GM19452 (cell line): ENCODE measurements around the gene ITM2B.
"Not testable (repeated sequence)": the region's sequence is repeated elsewhere in the genome, so short reads cannot be mapped to it uniquely, and the experiment has no call there.

Experiments used
- ATAC-seq: cut with Tn5 transposase; IDR thresholded peaks from one replicate; pipeline ENCODE4 v1.9.1; 2021; ENCODE audit not compliant: unreplicated experiment

Gene ITM2B

GRCh38 chr13:48222358-48223301 is 10.4 kb upstream of the ITM2B start:
- no peak for ATAC-seq

- no peak for ATAC-seq
These were observed 8.3 kb upstream of the ITM2B start for GRCh38 chr13:48224701-48225100.

DNA sequence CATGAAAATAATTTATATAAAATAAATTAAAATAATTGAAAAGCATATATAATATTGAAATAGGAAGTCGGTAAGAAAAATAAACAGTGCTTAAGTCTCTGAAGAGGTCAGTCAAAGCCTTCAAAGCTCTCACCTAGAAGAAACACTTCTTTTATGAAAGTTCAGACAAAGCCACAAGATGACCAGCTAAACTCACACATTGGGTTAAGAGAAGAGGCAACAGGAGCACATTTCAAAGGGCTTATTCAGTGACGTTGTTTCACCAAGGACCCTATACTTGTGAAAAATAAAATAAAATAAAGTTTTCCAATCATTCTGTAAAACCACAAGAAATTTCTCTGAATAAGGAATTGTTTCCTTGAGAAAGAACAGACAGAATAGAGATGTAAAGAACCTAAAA is 2.5 kb upstream of the ITM2B start:
- no peak for ATAC-seq

DNA sequence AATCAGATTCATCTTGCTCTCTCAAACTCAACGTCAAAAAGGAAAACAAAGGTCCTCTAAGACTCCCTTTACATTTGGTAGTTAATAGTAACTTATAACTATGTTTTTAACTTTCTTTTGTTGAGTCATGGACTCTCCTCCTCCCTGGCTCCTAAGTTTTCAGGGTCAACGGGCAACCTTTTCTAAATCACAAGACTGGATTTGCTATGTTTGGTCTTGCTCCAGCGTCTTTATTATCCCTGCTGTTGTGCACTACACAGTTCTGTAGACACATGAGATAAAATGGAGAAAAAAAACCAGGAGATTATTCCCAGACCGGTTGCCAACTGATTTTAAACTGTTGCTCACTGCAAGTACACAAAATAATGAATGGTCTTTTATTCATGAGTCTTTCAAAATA is 1.9 kb upstream of the ITM2B start:
- no peak for ATAC-seq

GRCh38 chr13:48231933-48232332 is 1.1 kb upstream of the ITM2B start:
- no peak for ATAC-seq

DNA sequence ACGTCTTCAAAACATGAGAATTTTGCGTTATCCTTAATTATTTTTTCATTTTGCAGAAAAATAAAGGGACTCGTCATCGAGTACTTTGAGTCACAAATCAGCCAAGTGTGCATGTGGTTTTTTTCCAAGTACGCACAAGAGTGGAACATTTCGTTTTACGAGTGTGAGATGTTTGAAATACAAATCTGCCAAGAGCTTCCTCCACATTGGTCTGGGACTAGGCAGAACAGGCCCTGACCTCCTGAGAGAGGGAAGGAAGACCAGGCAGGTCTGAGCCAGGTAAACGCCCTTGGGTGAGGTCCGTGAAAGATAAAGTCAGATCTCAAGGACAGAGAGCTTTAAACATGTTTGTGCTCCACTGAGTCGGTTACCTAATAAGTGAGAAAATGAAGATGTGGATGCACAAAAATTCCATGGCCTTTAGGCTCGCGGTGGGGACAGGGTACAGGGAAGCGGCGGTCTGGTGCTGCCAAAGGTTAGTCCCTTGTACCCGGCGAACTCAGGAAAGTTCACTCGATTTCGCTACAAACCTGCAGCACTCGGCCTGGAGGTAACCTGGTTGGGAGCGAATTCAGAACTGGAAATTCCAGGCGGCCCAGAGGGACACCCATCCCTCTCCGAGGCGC is 473 bp upstream of the ITM2B start:
- ATAC-seq: peak; percentile 15

DNA sequence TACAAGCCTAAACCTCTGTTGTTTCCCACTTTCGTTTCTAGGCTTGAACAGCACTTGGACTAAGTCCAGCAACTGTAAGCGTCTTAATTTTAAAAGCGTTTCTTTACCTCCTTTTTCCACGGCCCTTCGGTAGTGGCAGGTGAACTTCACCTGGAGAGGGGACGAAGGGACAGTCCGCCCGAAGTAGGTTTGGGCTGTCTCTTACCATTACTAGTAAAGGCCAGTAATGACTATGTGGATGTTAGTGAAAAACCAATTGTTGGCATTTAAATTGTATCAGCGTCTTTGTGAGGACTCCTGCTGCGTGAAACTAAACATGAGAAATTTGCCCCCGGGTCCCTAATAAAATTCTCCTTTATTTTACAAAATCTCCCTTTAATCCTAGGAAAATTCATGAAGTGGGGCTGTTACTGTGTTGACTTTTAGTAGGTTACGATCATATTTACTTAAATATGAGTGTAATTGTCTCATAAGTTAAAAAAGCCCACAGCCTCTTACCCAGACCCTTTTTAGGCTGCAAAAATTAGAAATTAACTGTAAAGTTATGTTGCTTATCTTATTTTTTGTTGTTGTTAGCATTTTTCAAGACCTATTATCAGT is 983 bp downstream of the ITM2B start:
- ATAC-seq: peak; percentile 3

GRCh38 chr13:48234566-48235340 is 1.7 kb downstream of the ITM2B start:
- ATAC-seq: peak; percentile 49

GRCh38 chr13:48235341-48236135 is 2.5 kb downstream of the ITM2B start:
- ATAC-seq: no peak

GRCh38 chr13:48236528-48237353 is 3.7 kb downstream of the ITM2B start:
- ATAC-seq: no peak

- not testable (repeated sequence) for ATAC-seq
These were observed 6.4 kb downstream of the ITM2B start for GRCh38 chr13:48239369-48239768.

- ATAC-seq: no peak
These were observed 8.6 kb downstream of the ITM2B start for GRCh38 chr13:48241651-48242050.

DNA sequence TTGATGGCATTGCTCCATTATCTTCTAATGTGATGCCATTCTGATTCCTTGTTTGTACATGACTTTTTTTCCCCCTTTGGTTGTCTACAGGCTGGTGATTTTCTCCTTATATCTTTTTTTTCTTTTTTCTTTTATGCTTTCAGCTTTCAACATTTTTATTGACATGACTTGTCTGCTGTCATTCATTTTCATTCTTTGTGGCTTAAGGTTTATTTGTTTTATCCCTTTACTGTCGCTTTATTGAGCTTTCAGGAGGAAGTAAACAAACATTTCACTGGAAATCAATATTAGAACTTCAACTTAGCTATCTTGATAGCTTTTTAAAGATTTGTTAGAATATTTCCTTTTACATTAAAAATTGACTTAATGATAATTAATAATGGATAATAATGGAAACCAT is 9.7 kb downstream of the ITM2B start:
- no peak for ATAC-seq

DNA sequence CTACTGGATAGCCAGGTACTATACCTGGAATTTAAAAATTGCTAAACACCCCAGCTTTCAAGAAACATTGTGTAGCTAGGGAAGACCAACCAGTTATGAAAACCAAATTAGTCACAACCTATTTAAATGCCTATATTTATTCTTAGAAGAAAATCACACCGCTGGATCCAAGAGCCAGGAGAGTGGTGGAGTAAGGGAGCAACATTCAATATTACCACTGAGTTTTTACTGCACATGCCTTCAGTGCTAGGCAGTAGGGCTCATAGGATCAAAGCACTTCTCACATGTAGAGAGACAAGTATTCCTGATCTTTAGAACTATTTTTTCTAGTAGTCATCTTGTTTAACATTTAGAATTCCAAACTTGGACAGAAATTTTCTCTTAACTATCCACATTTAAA is 11.2 kb downstream of the ITM2B start:
- ATAC-seq: no peak

DNA sequence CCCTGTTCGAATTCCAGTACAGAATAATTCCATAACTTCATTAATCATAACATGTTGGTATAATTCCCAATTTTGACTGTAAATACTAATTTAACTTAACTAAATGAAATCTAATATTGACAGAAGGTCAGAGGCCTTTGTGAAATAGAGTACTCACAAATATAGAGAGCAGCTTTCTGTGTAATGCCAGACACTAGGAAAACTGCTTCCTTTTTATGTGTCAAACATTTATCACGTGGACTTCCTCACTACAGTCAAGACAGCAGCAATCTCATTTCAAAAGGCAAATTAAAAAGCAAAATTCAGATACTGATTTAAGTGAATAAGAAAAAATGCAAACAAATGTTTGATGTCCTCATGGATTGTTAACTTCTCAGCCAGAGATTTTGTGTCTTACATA is 13.1 kb downstream of the ITM2B start:
- no peak for ATAC-seq

- no peak for ATAC-seq
These were observed 16.0 kb downstream of the ITM2B start for GRCh38 chr13:48249018-48249417.

DNA sequence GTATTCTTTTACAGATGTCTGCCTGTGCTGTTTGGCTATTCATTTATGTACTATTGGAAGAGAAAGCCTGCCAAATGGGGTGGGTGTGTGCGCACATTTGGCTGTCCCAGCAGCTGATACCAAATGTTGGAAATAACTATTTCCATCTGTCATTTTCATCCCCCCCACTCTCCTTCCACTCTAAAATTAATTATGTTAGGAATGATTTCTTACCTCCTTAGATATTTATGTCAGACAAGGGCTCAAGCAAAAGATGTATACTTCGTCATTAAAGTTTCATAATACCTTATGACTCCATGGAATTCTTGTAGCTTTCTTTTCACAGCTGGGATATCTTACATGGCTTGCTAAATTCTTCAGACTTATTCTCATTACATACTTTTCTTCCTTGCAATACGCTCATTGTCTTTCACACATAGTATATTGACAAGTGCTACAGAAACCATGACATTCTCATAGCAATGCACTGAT is 18.6 kb downstream of the ITM2B start:
- no peak for ATAC-seq

DNA sequence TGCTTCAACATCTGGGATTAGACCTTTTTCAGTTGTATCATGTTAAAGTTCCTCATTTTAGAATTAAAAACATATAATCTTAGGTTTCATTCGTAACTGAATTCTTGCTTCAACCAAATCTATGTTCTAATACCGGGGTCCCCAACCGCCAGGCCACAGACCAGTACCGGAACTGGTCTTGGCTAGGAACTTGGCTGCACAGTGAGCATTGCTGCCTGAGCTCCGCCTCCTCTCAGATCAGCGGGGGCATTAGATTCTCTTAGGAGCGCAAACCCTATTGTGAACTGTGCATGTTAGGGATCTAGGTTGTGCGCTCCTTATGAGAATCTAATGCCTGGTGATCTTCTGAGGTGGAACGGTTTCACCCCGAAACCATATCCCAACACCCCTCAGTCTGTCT is 19.2 kb downstream of the ITM2B start:
- no peak for ATAC-seq

DNA sequence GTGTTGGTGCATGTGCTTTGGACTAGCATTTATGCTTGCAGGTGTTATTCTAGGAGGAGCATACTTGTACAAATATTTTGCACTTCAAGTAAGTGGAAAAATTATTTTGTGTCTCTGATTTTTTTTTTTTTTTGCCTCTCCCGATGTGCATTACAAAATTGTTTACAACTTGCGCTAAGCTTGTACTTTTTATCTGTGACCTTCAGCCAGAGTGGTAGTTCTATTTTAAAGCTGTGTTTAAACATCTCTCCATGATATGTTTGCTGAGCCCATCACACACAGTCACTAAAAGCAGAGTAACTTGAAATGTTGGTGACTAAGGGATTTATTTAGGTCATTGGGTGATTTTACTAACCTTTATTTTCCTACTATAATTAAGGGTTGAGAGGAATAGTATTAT is 20.8 kb downstream of the ITM2B start:
- ATAC-seq: no peak
